GM23338 (cell line): Measurements from ENCODE around the gene SLC4A4.
A peak's percentile ranks its signal among the peaks of the same experiment; 100 is the strongest.

Source experiments
- CREB1 ChIP-seq: fragments of 250-450 bp; sonication (Bioruptor Pico); IDR thresholded peaks from 2 replicates; pipeline ENCODE4 v1.5.0; 2020; ENCODE audit warnings: low read depth, mild to moderate bottlenecking, moderate library complexity
- CTCF ChIP-seq, 2 experiments: fragments of 200-600 bp in 1 of 2; sonication (generic) in 1 of 2; conservative IDR thresholded peaks; 2 replicates each; pipeline versions ENCODE4 v1.5.1 to v1.6.1; 2016 to 2017; ENCODE audit warnings: antibody characterized with exemption in 2 of 2, low read depth in 2 of 2, mild to moderate bottlenecking in 2 of 2, moderate library complexity in 1 of 2
- EZH2 ChIP-seq: fragments of 200-600 bp; sonication (generic); IDR thresholded peaks from one replicate; pipeline ENCODE4 v1.8.0; 2017; ENCODE audit warnings: antibody characterized with exemption, mild to moderate bottlenecking, low read depth; ENCODE audit not compliant: unreplicated experiment
- EZH2phosphoT487 ChIP-seq: fragments of 200-600 bp; sonication (generic); IDR thresholded peaks from one replicate; pipeline ENCODE4 v1.8.1; 2018; ENCODE audit warnings: antibody characterized with exemption; ENCODE audit not compliant: unreplicated experiment
- JUNB ChIP-seq: IDR thresholded peaks from one replicate; pipeline ENCODE4 v1.6.1; 2016; ENCODE audit warnings: antibody characterized with exemption; ENCODE audit not compliant: unreplicated experiment
- NANOG ChIP-seq: IDR thresholded peaks from 2 replicates; pipeline ENCODE4 v1.6.1; 2016; ENCODE audit warnings: antibody characterized with exemption, borderline replicate concordance
- POLR2AphosphoS5 ChIP-seq: IDR thresholded peaks from 2 replicates; pipeline ENCODE4 v1.6.1; 2016; ENCODE audit warnings: antibody characterized with exemption, low read depth
- REST ChIP-seq: IDR thresholded peaks from one replicate; pipeline ENCODE4 v1.6.1; 2018; ENCODE audit warnings: antibody characterized with exemption; ENCODE audit not compliant: unreplicated experiment
- ZNF331 ChIP-seq: fragments of 250-450 bp; sonication (Bioruptor Pico); IDR thresholded peaks from 2 replicates; pipeline ENCODE4 v1.5.0; 2020; ENCODE audit warnings: low read depth, mild to moderate bottlenecking, moderate library complexity

GRCh38 chr4:71550220-71551165 lies 211.7 kb downstream of the SLC4A4 start:
- TF ChIP-seq CTCF (conservative IDR thresholded peaks at IDR 0.05; ENCODE audit: low read depth in 2 of 2) (peak; percentile 25 to 59; a peak in 3 of 4 replicates), REST (no peak), POLR2AphosphoS5 (no peak), EZH2phosphoT487 (no peak), EZH2 (no peak), JUNB (no peak), NANOG (no peak), CREB1 (CRISPR knock-in tag) (no peak), ZNF331 (no peak)
